GM11168 (cell line): ENCODE results near the gene SLC66A2.

Experiments
- in situ Hi-C: fragments of 300-500 bp; cut with MboI; formaldehyde crosslinking; loops from one replicate; pipeline ENCODE4 v1.12.0; 2022; ENCODE audit warnings: low sequenced_read_pairs; ENCODE audit not compliant: unreplicated experiment

The SLC66A2 gene

GRCh38 chr18:79906706-79907105 lies 44.7 kb downstream of the SLC66A2 start:
- in situ Hi-C loops: no loop called here

GRCh38 chr18:79905993-79906392 lies 45.5 kb downstream of the SLC66A2 start:
- in situ Hi-C loops: no loop called here

- in situ Hi-C loops: no loop called here
Observed at GRCh38 chr18:79905389-79905911, 46.0 kb downstream of the SLC66A2 start.

- in situ Hi-C loops: no loop called here
Observed at GRCh38 chr18:79904357-79905147, 46.9 kb downstream of the SLC66A2 start.

GRCh38 chr18:79903787-79904356 lies 47.6 kb downstream of the SLC66A2 start:
- in situ Hi-C loops: no loop called here

GRCh38 chr18:79903071-79903635 lies 48.3 kb downstream of the SLC66A2 start:
- in situ Hi-C loops: no loop called here

- in situ Hi-C loops: no loop called here
Observed at GRCh38 chr18:79902640-79903039, 48.8 kb downstream of the SLC66A2 start.

GRCh38 chr18:79902075-79902474 lies 49.4 kb downstream of the SLC66A2 start:
- in situ Hi-C loops: no loop called here

GRCh38 chr18:79901665-79902064 lies 49.8 kb downstream of the SLC66A2 start:
- in situ Hi-C loops: no loop called here

GRCh38 chr18:79900610-79901570 lies 50.6 kb downstream of the SLC66A2 start:
- in situ Hi-C loops: no loop called here

GRCh38 chr18:79899609-79900445 lies 51.6 kb downstream of the SLC66A2 start:
- in situ Hi-C loops: no loop called here

GRCh38 chr18:79898952-79899608 lies 52.4 kb downstream of the SLC66A2 start:
- in situ Hi-C loops: no loop called here

- in situ Hi-C loops: no loop called here
Observed at GRCh38 chr18:79897940-79898625, 53.4 kb downstream of the SLC66A2 start.

GRCh38 chr18:79896738-79897137 lies 54.7 kb downstream of the SLC66A2 start:
- in situ Hi-C loops: no loop called here

- in situ Hi-C loops: no loop called here
Observed at GRCh38 chr18:79890674-79891073, 60.8 kb downstream of the SLC66A2 start.

- in situ Hi-C loops: no loop called here
Observed at GRCh38 chr18:79889569-79889968, 61.9 kb downstream of the SLC66A2 start.

- in situ Hi-C loops: no loop called here
Observed at GRCh38 chr18:79888016-79888415, 63.4 kb downstream of the SLC66A2 start.
